ENCODE measurements around the gene JAK1. TPM values are rescaled to one million over a fixed set of nuclear protein-coding genes. Genes with fewer than 3 reads are reported as not detected.

JAK1 gene
- total RNA-seq, 1 experiment from 2014 or later = 27.8 TPM

- TF ChIP-seq ZNF281 (CRISPR knock-in tag; IDR thresholded peaks at IDR 0.05) (no peak), E2F1 (CRISPR knock-in tag; IDR thresholded peaks at IDR 0.05) (no peak), SP1 (CRISPR knock-in tag; conservative IDR thresholded peaks at IDR 0.05) (no peak)
- TF ChIP-seq, protein P1, sequence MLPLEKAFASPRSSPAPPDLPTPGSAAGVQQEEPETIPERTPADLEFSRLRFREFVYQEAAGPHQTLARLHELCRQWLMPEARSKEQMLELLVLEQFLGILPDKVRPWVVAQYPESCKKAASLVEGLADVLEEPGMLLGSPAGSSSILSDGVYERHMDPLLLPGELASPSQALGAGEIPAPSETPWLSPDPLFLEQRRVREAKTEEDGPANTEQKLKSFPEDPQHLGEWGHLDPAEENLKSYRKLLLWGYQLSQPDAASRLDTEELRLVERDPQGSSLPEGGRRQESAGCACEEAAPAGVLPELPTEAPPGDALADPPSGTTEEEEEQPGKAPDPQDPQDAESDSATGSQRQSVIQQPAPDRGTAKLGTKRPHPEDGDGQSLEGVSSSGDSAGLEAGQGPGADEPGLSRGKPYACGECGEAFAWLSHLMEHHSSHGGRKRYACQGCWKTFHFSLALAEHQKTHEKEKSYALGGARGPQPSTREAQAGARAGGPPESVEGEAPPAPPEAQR (CRISPR knock-in tag; IDR thresholded peaks at IDR 0.05) = no peak
Measured at GRCh38 chr1:64893921-64894320, 72.4 kb downstream of the JAK1 start (continued).

DNA sequence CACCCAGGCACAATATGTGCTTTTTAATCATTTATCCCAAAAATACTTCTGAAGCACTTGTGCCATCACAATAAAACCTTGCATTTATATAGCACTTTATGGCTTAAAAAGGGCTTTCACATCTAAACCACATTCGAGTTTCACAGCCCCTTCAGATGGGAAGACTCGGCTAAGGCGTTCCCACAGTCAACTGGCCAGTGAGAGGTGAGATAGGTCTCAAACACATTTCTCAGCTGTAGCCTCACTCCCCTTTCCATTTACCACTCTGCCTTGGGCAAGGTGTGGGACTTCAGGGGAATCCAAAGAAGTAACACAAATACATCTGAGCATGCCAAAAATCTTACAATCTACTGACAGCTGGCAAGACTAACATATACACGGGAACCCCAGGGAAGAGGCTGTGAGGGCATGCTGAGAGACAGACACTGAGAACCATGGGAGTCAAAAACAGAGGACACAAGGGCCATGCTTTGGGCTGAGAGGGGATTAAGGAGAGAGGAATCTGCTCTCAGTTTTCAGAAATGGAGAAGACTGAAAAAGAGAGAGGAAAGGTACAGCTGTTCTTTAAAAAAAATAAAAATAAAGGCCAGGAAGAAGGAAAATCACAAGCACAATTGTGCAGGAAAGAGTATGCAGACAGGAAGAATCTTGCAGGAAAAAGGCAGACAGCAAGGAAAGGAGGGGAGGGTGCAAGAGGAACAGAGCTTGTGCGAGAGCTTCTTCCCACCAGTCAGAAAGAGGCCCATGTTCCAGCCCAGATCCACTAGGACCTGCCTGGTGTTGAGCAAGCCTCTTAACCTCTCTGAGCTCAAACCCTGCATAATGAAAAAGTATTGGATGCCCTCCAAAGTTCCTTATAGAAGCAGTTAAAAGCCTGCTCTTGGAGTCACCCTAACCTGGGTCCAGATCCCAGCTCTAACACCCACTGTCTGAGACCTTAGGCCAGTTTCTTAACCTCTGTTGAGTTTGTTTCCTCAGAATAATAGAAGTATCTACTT is 73.5 kb downstream of the JAK1 start:
- peaks cover 66% of the 10 kb centered on the region for H3K4me1 Mint-ChIP-seq
- ATAC-seq (no peak), DNase-seq (ENCODE audit: low spot score) (no peak)
- ChIA-PET POLR2A (interaction anchor here (0.8 kb wide), 1 partner anchor 9 kb away, joined by 3 read pairs; no protein-coding TSS in a partner anchor), CTCF (no interaction called here)
- peak overlapping the region; percentile 27; the same call in 1 of the 2 replicates for H3K27ac Mint-ChIP-seq
- H3K4me3 Mint-ChIP-seq = no peak overlapping the region
- H3K36me3 Mint-ChIP-seq = no peaks in the 10 kb centered on the region
- peaks cover 4% of the 10 kb centered on the region for H3K9me3 Mint-ChIP-seq
- no peaks in the 10 kb centered on the region for H3K27me3 Mint-ChIP-seq (ENCODE audit: low read depth)
- TF ChIP-seq, protein P2, sequence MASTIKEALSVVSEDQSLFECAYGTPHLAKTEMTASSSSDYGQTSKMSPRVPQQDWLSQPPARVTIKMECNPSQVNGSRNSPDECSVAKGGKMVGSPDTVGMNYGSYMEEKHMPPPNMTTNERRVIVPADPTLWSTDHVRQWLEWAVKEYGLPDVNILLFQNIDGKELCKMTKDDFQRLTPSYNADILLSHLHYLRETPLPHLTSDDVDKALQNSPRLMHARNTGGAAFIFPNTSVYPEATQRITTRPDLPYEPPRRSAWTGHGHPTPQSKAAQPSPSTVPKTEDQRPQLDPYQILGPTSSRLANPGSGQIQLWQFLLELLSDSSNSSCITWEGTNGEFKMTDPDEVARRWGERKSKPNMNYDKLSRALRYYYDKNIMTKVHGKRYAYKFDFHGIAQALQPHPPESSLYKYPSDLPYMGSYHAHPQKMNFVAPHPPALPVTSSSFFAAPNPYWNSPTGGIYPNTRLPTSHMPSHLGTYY (CRISPR knock-in tag; IDR thresholded peaks at IDR 0.05) = no peak
- TF ChIP-seq OVOL2 (CRISPR knock-in tag; IDR thresholded peaks at IDR 0.05; ENCODE audit: borderline replicate concordance) (no peak), TEAD1 (CRISPR knock-in tag; IDR thresholded peaks at IDR 0.05) (no peak), ZNF263 (CRISPR knock-in tag; IDR thresholded peaks at IDR 0.05; ENCODE audit: low read depth) (no peak), EMX1 (CRISPR knock-in tag; IDR thresholded peaks at IDR 0.05) (no peak), ZNF138 (CRISPR knock-in tag; conservative IDR thresholded peaks at IDR 0.05) (no peak)
- TF ChIP-seq, protein P3, sequence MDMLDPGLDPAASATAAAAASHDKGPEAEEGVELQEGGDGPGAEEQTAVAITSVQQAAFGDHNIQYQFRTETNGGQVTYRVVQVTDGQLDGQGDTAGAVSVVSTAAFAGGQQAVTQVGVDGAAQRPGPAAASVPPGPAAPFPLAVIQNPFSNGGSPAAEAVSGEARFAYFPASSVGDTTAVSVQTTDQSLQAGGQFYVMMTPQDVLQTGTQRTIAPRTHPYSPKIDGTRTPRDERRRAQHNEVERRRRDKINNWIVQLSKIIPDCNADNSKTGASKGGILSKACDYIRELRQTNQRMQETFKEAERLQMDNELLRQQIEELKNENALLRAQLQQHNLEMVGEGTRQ (CRISPR knock-in tag; IDR thresholded peaks at IDR 0.05) = no peak
- TF ChIP-seq, protein P4, sequence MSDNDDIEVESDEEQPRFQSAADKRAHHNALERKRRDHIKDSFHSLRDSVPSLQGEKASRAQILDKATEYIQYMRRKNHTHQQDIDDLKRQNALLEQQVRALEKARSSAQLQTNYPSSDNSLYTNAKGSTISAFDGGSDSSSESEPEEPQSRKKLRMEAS (CRISPR knock-in tag; IDR thresholded peaks at IDR 0.05) = no peak
- TF ChIP-seq, protein P5, sequence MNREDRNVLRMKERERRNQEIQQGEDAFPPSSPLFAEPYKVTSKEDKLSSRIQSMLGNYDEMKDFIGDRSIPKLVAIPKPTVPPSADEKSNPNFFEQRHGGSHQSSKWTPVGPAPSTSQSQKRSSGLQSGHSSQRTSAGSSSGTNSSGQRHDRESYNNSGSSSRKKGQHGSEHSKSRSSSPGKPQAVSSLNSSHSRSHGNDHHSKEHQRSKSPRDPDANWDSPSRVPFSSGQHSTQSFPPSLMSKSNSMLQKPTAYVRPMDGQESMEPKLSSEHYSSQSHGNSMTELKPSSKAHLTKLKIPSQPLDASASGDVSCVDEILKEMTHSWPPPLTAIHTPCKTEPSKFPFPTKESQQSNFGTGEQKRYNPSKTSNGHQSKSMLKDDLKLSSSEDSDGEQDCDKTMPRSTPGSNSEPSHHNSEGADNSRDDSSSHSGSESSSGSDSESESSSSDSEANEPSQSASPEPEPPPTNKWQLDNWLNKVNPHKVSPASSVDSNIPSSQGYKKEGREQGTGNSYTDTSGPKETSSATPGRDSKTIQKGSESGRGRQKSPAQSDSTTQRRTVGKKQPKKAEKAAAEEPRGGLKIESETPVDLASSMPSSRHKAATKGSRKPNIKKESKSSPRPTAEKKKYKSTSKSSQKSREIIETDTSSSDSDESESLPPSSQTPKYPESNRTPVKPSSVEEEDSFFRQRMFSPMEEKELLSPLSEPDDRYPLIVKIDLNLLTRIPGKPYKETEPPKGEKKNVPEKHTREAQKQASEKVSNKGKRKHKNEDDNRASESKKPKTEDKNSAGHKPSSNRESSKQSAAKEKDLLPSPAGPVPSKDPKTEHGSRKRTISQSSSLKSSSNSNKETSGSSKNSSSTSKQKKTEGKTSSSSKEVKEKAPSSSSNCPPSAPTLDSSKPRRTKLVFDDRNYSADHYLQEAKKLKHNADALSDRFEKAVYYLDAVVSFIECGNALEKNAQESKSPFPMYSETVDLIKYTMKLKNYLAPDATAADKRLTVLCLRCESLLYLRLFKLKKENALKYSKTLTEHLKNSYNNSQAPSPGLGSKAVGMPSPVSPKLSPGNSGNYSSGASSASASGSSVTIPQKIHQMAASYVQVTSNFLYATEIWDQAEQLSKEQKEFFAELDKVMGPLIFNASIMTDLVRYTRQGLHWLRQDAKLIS (CRISPR knock-in tag; IDR thresholded peaks at IDR 0.05; ENCODE audit: borderline replicate concordance) = no peak
- TF ChIP-seq, protein P6, sequence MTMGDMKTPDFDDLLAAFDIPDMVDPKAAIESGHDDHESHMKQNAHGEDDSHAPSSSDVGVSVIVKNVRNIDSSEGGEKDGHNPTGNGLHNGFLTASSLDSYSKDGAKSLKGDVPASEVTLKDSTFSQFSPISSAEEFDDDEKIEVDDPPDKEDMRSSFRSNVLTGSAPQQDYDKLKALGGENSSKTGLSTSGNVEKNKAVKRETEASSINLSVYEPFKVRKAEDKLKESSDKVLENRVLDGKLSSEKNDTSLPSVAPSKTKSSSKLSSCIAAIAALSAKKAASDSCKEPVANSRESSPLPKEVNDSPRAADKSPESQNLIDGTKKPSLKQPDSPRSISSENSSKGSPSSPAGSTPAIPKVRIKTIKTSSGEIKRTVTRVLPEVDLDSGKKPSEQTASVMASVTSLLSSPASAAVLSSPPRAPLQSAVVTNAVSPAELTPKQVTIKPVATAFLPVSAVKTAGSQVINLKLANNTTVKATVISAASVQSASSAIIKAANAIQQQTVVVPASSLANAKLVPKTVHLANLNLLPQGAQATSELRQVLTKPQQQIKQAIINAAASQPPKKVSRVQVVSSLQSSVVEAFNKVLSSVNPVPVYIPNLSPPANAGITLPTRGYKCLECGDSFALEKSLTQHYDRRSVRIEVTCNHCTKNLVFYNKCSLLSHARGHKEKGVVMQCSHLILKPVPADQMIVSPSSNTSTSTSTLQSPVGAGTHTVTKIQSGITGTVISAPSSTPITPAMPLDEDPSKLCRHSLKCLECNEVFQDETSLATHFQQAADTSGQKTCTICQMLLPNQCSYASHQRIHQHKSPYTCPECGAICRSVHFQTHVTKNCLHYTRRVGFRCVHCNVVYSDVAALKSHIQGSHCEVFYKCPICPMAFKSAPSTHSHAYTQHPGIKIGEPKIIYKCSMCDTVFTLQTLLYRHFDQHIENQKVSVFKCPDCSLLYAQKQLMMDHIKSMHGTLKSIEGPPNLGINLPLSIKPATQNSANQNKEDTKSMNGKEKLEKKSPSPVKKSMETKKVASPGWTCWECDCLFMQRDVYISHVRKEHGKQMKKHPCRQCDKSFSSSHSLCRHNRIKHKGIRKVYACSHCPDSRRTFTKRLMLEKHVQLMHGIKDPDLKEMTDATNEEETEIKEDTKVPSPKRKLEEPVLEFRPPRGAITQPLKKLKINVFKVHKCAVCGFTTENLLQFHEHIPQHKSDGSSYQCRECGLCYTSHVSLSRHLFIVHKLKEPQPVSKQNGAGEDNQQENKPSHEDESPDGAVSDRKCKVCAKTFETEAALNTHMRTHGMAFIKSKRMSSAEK (CRISPR knock-in tag; IDR thresholded peaks at IDR 0.05; ENCODE audit: borderline replicate concordance) = no peak
- TF ChIP-seq, protein P7, sequence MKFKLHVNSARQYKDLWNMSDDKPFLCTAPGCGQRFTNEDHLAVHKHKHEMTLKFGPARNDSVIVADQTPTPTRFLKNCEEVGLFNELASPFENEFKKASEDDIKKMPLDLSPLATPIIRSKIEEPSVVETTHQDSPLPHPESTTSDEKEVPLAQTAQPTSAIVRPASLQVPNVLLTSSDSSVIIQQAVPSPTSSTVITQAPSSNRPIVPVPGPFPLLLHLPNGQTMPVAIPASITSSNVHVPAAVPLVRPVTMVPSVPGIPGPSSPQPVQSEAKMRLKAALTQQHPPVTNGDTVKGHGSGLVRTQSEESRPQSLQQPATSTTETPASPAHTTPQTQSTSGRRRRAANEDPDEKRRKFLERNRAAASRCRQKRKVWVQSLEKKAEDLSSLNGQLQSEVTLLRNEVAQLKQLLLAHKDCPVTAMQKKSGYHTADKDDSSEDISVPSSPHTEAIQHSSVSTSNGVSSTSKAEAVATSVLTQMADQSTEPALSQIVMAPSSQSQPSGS (CRISPR knock-in tag; IDR thresholded peaks at IDR 0.05; ENCODE audit: borderline replicate concordance, low read depth) = no peak

All from WTC11 (cell line).